AG04450 (cell line): ENCODE results near the gene TRPV2. TPM values are rescaled to one million over a fixed set of nuclear protein-coding genes. Genes with fewer than 3 reads are reported as not detected.

Source experiments
- CTCF ChIA-PET: fragments of 300-600, 350-600 bp; formaldehyde crosslinking; extraction: SDS; loops from one replicate; lab custom pipeline; 2022; ENCODE audit warnings: antibody characterized with exemption, inconsistent platforms; lab: Charles Lee
- POLR2A ChIA-PET: fragments of 350-600 bp; formaldehyde crosslinking; extraction: SDS; loops from one replicate; lab custom pipeline; 2021; ENCODE audit warnings: antibody characterized with exemption, inconsistent platforms; lab: Yijun Ruan, JAX
- DNase-seq: peaks from one replicate; pipeline ENCODE4 v3.0.0-alpha.2; 2011; ENCODE audit warnings: low read depth, low spot score
- H3K27ac ChIP-seq: one replicate; pipeline ENCODE4 v1.5.1; 2012; ENCODE audit warnings: low read depth, low read length, control low read depth
- H3K27me3 ChIP-seq: one replicate; pipeline ENCODE4 v1.6.0; 2012; ENCODE audit warnings: low read length; ENCODE audit not compliant: control insufficient read depth, insufficient read depth
- H3K4me3 ChIP-seq: 2 replicates; pipeline ENCODE4 v1.5.1; 2011; ENCODE audit warnings: mild to moderate bottlenecking, low read depth, low read length, control low read depth
- H3K9me3 ChIP-seq: 2 replicates; pipeline ENCODE4 v1.5.1; 2012; ENCODE audit warnings: low read length; ENCODE audit not compliant: control insufficient read depth, insufficient read depth
- polyA plus RNA-seq: library from polyadenylated mRNA; depleted of rRNA; stranded (reverse); fragments of >200 nt; gene quantifications from 2 replicates; pipeline ENCODE4 v1.2.3, GENCODE V29; 2011; rRNA removed
- small RNA-seq: library from RNA; depleted of rRNA; stranded (forward); fragments of <200 nt; gene quantifications from one replicate; pipeline ENCODE3, GENCODE V24; 2012; ENCODE audit warnings: low read depth; ENCODE audit not compliant: insufficient read length
- TF ChIP-seq, protein P1 (sequence below): IDR thresholded peaks from 2 replicates; pipeline ENCODE4 v1.5.1; 2011; ENCODE audit warnings: low read depth, low read length, control low read depth, inconsistent platforms

TRPV2 gene
- polyA plus RNA-seq, 1 experiment: 30.8 TPM

GRCh38 chr17:16480995-16481394 is 65.6 kb downstream of the TRPV2 start:
- DNase-seq: no peak
- ChIA-PET CTCF (no interaction called here), POLR2A (no interaction called here)
- no peaks in the 10 kb centered on the region for H3K27me3 ChIP-seq
- no peaks in the 10 kb centered on the region; the same call in 1 of the 2 replicates for H3K9me3 ChIP-seq
- TF ChIP-seq, protein P1, sequence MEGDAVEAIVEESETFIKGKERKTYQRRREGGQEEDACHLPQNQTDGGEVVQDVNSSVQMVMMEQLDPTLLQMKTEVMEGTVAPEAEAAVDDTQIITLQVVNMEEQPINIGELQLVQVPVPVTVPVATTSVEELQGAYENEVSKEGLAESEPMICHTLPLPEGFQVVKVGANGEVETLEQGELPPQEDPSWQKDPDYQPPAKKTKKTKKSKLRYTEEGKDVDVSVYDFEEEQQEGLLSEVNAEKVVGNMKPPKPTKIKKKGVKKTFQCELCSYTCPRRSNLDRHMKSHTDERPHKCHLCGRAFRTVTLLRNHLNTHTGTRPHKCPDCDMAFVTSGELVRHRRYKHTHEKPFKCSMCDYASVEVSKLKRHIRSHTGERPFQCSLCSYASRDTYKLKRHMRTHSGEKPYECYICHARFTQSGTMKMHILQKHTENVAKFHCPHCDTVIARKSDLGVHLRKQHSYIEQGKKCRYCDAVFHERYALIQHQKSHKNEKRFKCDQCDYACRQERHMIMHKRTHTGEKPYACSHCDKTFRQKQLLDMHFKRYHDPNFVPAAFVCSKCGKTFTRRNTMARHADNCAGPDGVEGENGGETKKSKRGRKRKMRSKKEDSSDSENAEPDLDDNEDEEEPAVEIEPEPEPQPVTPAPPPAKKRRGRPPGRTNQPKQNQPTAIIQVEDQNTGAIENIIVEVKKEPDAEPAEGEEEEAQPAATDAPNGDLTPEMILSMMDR: no peak
- H3K27ac ChIP-seq: no peak overlapping the region
- H3K4me3 ChIP-seq: no peak overlapping the region

- Histone ChIP-seq H3K27me3 (no peaks in the 10 kb centered on the region), H3K9me3 (no peaks in the 10 kb centered on the region; the same call in 1 of the 2 replicates), H3K27ac (no peak overlapping the region), H3K4me3 (no peak overlapping the region)
- no peak for DNase-seq
- TF ChIP-seq, protein P1: no peak
- ChIA-PET CTCF (no interaction called here), POLR2A (no interaction called here)
Observed at GRCh38 chr17:16482253-16482652, 66.9 kb downstream of the TRPV2 start.

- CTCF ChIA-PET: interaction anchor here (0.7 kb wide), 1 partner anchor 29 kb away, joined by 3 read pairs; no protein-coding TSS in a partner anchor
- Histone ChIP-seq H3K27ac (no peak overlapping the region), H3K9me3 (no peaks in the 10 kb centered on the region; the same call in 1 of the 2 replicates), H3K4me3 (no peak overlapping the region), H3K27me3 (no peaks in the 10 kb centered on the region)
- POLR2A ChIA-PET: no interaction called here
- TF ChIP-seq, protein P1: no peak
- no peak for DNase-seq
Observed at GRCh38 chr17:16483021-16483645, 67.8 kb downstream of the TRPV2 start.

GRCh38 chr17:16484445-16485175 is 69.2 kb downstream of the TRPV2 start:
- ChIA-PET CTCF (interaction anchor here (0.6 to 0.8 kb wide), 2 partner anchors 25 to 31 kb away, joined by 3 to 5 read pairs; no protein-coding TSS in a partner anchor), POLR2A (no interaction called here)

More at GRCh38 chr17:16484445-16485175, 69.2 kb downstream of the TRPV2 start:
- Histone ChIP-seq H3K9me3 (no peaks in the 10 kb centered on the region; the same call in 1 of the 2 replicates), H3K27ac (peak overlapping the region; percentile 11), H3K27me3 (peaks cover 4% of the 10 kb centered on the region), H3K4me3 (no peak overlapping the region)
- TF ChIP-seq, protein P1: no peak
- no peak for DNase-seq

Small RNA genes within 50 kb of the gene (small RNA-seq; reads per million reads assigned to genes)
- gene SNORD49A: not detected
- not detected for gene SNORD65

Other genes starting within 250 kb of the TRPV2 start
- gene NCOR1, start 200.0 kb upstream of the TRPV2 start, polyA plus RNA-seq: 109 and 127 TPM in 2 replicates
- 16.5 and 19.3 TPM in 2 replicates for gene PIGL, start 198.4 kb upstream of the TRPV2 start, polyA plus RNA-seq
- gene CENPV, start 62.1 kb upstream of the TRPV2 start, polyA plus RNA-seq: 65.2 and 71.9 TPM in 2 replicates
- gene UBB, start 34.5 kb upstream of the TRPV2 start, polyA plus RNA-seq: 1,944 and 3,172 TPM in 2 replicates
- 1.2 TPM in 2 replicates for gene LRRC75A, start 76.6 kb downstream of the TRPV2 start, polyA plus RNA-seq
- 6.3 and 7.9 TPM in 2 replicates for gene ZNF287, start 153.6 kb downstream of the TRPV2 start, polyA plus RNA-seq
- 1.7 and 2.2 TPM in 2 replicates for gene ZNF624, start 238.3 kb downstream of the TRPV2 start, polyA plus RNA-seq